Erythroblast (primary cell): Measurements from ENCODE around the gene NUDCD3.

ENCODE experiments used
- GATA1 ChIP-seq: IDR thresholded peaks from 2 replicates; pipeline ENCODE4 v1.6.1; 2011; ENCODE audit warnings: low read depth, mild to moderate bottlenecking, control low read depth, low read length, moderate library complexity
- POLR2A ChIP-seq: IDR thresholded peaks from 2 replicates; pipeline ENCODE4 v1.6.1; 2011; ENCODE audit warnings: mild to moderate bottlenecking, low read length

DNA sequence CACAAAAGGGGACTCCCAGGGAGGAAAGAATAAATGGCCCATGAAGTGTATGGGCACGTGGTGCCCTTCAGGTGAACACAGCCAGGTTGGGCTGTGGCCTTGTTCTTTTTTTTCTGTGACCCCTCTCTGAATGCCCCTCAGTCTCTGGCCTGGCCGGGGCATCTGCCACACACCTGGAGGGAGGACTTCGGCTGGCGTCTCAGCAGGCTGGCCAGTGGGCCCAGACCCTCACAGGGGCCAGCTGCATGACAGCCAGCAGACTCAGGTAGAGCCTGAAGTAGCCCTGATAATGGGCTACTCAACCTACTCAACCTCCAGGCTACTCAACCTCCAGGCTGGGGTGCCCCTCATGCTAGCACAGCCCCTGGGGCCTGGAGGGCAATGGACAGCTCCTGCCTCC is 155.3 kb downstream of the NUDCD3 start:
- no peak for TF ChIP-seq POLR2A
- no peak for TF ChIP-seq GATA1
